GM18907 (cell line): ENCODE data around the gene CCDC71L.

Experiments used
- ATAC-seq: cut with Tn5 transposase; IDR thresholded peaks from one replicate; pipeline ENCODE4 v1.9.1; 2021; ENCODE audit warnings: mild to moderate bottlenecking, moderate library complexity; ENCODE audit not compliant: unreplicated experiment

Gene CCDC71L

DNA sequence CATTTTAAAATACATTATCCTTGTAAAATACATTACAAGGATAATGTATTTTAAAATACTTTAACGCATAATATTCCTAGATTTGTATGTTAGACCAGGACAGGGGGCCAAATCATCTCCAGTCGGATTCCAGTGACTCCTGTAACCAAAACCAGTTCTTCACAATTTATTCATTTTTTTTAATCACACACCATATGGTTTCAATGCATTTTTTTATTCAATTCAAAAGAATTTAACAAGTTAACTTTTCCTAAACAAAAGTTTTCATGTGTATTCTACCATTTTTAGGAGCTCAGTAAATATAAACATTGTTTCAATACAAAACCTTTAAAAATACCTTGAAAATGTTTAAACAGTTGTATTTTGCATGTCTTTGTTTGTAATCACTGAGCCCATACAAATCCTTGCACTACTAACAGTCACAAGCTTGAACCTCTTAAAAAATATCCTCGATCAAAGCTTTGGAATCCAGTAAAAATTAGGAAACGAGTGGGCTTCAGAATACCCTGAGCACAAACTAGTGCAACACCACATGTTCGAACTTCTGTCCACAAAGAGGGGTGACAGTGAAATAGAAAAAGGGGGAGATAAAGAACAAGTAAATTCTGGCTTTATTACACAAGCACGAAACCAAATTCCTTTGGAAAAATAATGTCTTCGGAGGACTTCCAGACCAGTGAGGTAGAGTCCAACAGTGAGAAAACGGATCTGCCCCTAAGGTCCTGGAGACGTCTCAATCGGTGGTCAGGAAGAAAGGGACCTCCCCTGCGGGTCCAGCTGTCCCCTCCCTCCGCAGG is 1.6 kb downstream of the CCDC71L start:
- no peak for ATAC-seq

GRCh38 chr7:106658316-106659165 is 2.4 kb downstream of the CCDC71L start:
- ATAC-seq, result no peak

DNA sequence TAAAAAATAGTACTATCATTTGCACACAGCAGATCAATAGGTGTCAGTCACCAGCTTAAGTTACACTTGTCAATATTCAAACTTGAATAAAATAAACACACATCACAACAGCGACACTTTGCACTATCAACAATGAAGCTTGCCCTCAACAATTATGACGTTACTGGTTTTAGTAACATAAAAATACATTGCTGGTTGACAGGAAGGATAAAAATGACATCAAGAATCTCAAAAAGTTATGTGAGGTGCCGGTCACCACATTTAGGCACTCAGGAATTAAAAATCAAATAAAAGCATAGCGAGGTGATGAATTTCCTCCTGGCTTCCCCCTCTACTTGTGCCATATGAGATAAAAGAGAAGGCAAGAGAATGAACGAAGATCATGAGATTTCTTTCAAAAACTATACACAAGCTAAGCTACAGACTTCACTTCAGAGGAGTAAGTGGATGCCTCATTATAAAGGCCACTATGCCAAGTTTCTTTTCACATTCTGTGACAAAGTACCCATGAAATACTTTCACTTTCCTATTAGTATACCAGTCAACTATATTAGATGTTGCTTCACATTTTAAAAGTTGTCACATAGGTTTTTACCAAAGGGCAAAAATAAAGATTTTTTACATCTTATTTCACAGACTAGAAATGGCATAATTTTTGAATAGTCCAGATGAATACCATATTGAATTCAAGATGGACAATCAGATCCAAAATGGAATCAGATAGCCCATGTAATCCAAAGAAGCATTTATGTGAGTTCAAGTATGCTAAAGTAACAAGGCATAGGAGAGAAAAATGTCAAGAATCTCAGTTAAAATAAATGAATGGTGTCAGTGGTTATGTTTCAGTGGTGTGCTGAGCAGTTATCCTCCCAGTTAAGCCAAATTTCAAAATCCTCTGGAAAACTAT is 3.6 kb downstream of the CCDC71L start:
- ATAC-seq, result no peak

DNA sequence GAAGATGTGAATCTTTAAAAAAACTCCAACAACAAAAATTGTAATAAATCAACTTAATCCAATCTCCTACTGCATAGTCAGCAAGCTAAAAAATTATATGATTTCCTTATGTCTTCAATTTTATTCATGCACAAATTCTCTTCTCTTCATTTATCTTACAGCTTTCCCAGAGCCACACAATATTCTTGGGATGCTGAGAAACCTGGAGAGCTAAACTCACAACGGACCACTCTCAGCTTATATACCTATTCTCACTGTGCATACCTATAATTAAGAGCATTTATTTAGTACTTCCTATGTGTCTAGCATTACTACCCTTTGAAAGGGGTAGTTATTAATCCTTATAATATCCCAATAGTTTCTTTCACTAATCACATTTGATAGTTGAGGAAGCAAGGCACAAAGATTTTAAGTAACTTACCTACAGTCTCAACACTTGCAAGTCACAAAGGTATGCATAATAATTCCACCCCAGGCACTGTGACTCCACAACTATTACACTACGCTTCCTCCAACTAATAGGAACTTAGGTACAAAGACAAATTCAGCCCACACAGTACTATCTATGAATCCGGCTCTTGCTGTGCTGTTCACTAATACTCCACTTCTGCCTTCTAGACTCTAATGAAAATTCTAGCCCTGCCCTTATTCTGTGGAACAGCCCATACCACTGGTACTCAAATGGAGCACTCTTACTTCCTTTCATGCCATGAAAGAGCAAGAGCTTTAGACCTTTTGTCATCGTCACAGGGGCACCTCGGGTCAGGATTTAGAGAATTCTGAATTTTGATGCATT is 5.1 kb downstream of the CCDC71L start:
- no peak for ATAC-seq

GRCh38 chr7:106653488-106653887 is 7.5 kb downstream of the CCDC71L start:
- no peak for ATAC-seq

- ATAC-seq, result no peak
Observed at GRCh38 chr7:106652909-106653308, 8.0 kb downstream of the CCDC71L start.

DNA sequence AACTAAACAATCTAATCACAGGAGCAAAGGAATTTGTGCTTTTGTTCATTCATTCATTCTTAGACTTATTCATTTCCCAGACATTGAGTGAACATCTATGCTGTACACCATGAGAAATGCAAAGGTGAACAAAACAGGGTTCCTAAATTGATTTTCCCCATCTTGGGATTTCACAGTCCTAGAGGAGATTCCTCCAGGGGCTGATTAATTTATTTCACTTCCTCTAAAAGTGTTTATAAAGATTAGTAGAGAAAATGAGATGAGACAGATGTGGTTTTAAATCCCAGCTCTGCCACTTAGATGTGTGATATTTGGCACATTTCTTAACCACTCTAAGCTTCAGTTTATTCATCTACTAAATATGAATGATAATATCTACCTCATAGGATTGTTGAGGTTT is 8.9 kb downstream of the CCDC71L start:
- ATAC-seq, result no peak

DNA sequence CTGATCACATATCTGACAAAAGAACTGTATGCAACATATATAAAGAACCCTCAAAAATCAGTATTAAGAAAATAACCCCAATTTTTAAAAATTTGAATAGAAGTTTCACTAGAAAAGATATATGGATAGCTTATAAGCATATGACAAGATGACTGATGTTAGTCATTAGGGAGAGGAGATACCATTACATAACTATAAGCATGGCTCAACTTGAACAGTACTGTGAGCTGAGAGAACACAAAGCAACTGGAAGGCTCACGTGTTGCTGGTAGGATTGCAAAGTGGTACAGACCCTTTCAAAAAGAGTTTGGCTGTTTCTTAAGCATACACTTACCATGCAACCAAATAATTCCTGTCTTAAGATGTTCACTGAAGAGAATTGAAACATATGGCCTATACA is 14.7 kb downstream of the CCDC71L start:
- ATAC-seq, result no peak

DNA sequence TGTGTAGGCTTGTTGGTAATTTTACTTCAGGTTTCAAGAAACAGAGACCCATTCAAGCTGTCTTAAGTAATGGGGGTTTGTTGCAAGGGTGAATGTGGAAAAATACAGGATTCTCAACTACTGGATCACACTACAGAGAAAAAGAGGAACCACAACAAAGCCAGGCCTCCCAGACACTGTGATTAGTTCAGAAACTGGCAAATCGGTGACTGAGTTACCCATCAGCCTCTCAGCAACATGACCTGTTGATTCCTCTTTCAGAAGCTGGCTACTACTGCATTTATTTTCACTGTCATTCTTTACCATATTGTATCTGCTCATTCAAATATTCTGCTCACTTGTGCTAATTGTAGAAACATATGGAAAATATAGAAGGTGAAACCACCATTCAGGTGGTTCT is 16.0 kb downstream of the CCDC71L start:
- no peak for ATAC-seq

GRCh38 chr7:106643216-106644000 is 17.6 kb downstream of the CCDC71L start:
- no peak for ATAC-seq

GRCh38 chr7:106641416-106641815 is 19.5 kb downstream of the CCDC71L start:
- no peak for ATAC-seq

GRCh38 chr7:106640368-106641141 is 20.4 kb downstream of the CCDC71L start:
- ATAC-seq, result no peak

DNA sequence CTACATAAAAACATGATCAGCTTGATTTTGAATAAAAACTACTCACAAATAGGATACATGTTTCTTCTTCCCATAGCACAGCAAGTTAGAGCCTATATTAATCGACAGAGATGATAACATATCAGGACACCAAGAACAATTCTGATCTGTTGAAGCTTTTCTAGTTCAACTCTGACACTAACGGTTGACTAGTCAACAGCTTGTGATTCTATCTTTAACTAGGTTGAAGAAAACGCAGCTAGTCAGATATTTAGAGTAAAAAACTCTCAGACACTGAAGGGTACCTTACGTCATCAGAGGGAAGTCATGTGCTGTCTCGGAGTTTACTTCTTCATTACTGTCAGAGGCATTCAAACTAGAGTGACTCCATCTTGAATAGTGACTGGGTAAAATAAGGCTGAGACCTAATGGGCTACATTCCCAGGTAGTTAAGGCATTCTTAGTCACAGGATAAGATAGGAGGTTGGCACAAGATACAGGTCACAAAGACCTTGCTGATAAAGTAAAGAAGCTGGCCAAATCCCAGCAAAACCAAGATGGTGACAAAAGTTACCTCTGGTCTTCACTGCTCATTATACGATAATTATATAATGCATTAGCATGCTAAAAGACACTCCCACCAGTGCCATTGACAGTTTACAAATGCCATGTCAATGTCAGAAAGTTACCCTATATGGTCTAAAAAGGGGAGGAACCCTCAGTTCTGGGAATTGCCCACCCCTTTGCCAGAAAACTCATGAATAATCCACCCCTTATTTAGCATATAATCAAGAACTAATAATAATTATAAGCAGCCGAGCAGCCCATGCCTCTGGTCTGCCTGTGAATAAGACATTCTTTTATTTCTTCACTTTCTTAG is 21.3 kb downstream of the CCDC71L start:
- ATAC-seq, result no peak

DNA sequence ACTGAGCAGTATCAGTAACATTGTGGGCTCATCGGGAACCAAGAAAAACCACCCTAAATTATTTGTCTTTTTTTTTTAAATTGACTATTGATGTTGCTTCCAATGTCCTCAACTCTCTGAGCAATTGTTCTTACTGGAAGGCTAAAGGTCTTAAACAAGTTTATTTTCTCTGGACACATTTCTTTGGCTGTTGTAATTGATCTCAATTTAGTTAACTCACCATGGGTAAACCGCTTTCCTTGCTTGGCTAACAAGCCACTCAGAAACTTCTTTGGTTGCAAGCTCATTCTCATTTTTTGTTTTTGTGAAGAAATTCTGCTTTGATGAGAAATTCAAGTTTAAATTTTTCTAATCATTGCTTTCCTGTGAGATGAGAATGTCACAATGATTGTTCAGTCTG is 25.5 kb downstream of the CCDC71L start:
- ATAC-seq, result no peak

DNA sequence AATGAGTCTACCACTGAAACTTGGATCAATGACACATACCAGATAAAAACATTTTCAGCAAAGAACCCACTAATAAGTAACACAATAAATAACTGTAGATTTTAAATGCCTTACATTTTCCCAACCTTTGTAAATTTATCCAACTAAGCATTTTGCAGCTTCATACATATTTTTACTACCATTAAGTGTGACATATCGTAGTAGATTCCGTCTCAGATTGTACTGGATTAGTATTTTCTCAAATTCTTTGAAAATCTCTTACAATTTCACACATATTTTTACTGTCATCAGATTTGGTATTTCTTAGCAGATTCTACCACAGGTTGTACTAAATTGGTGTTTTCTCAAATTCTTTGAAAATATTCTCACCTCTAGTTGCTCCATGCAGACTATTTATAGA is 26.0 kb downstream of the CCDC71L start:
- ATAC-seq, result no peak

DNA sequence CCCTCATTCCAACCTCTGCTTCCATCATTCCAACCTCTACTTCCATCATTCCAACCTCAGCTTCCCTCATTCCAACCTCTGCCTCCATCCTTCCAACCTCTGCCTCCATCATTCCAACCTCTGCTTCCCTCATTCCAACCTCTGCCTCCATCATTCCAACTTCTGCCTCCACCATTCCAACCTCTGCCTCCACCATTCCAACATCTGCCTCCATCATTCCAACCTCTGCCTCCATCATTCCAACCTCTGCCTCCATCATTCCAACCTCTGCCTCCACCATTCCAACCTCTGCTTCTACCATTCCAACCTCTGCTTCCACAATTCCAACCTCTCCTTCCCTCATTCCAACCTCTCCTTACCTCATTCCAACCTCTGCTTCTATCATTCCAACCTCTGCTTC is 30.3 kb downstream of the CCDC71L start:
- no peak for ATAC-seq

DNA sequence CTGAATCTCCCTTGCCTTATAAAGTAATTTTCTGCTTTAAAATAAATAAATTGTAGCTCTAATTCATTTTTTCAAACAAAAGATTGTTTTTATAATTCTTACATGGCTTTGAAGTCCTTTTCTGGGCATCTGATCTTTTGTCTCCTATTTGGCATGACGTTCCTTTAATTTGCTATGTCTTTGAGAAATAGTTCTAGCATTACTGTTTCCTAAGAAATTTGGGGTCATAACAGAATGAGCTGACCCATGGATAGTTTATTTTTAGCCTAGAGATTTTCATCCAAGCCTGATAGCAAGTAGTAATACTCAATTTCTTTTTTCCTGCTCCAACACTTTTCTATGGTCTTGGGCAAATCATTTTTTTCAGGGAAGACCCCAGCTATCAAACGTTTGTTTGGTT is 31.4 kb downstream of the CCDC71L start:
- no peak for ATAC-seq
